HepG2 (cell line): ENCODE results near the gene SCAPER. TPM values are rescaled to one million over a fixed set of nuclear protein-coding genes. Genes with fewer than 3 reads are reported as not detected.

Experiments
- BHLHE40 ChIP-seq: IDR thresholded peaks from 2 replicates; pipeline ENCODE4 v1.6.1; 2011; ENCODE audit warnings: low read length, improper control_type of control experiment
- CENPBD1 ChIP-seq: sonication (generic); formaldehyde crosslinking; IDR thresholded peaks from 2 replicates; pipeline ENCODE4 v1.8.0; 2022; ENCODE audit warnings: missing genetic modification reagents, low read depth, mild to moderate bottlenecking, borderline replicate concordance
- DNMT3B ChIP-seq: conservative IDR thresholded peaks from 2 replicates; pipeline ENCODE4 v1.6.1; 2016; ENCODE audit warnings: missing biosample characterization, control low read depth
- MED8 ChIP-seq: sonication (generic); formaldehyde crosslinking; IDR thresholded peaks from 2 replicates; pipeline ENCODE4 v1.8.1; 2023; ENCODE audit warnings: mild to moderate bottlenecking, missing genetic modification reagents; ENCODE audit not compliant: insufficient replicate concordance
- NKX3-1 ChIP-seq: sonication (generic); formaldehyde crosslinking; IDR thresholded peaks from 2 replicates; pipeline ENCODE4 v1.5.0; 2020; ENCODE audit warnings: missing genetic modification reagents
- PAXIP1 ChIP-seq: sonication (generic); formaldehyde crosslinking; conservative IDR thresholded peaks from 2 replicates; pipeline ENCODE4 v1.4.0; 2020; ENCODE audit warnings: mild to moderate bottlenecking, missing genetic modification reagents, moderate library complexity
- PHB2 ChIP-seq: fragments of 450-650 bp; IDR thresholded peaks from 2 replicates; pipeline ENCODE4 v1.6.1; 2018; ENCODE audit not compliant: partially characterized antibody
- PRDM15 ChIP-seq: sonication (generic); formaldehyde crosslinking; IDR thresholded peaks from 2 replicates; pipeline ENCODE4 v1.4.0; 2020; ENCODE audit warnings: missing genetic modification reagents
- RBAK ChIP-seq: sonication (generic); formaldehyde crosslinking; IDR thresholded peaks from 2 replicates; pipeline ENCODE4 v1.5.1; 2020; ENCODE audit warnings: mild to moderate bottlenecking, missing genetic modification reagents
- TAF15 ChIP-seq: fragments of 200-400 bp; formaldehyde crosslinking; IDR thresholded peaks from one replicate; pipeline ENCODE4 v1.6.1; 2018; ENCODE audit warnings: mild to moderate bottlenecking, low read depth, low read length; ENCODE audit not compliant: poor library complexity, severe bottlenecking
- TARDBP ChIP-seq: sonication (generic); formaldehyde crosslinking; IDR thresholded peaks from 2 replicates; pipeline ENCODE4 v1.8.0; 2022; ENCODE audit warnings: mild to moderate bottlenecking, missing genetic modification reagents
- XRCC5 ChIP-seq: fragments of 200-400 bp; formaldehyde crosslinking; optimal IDR thresholded peaks from 2 replicates; pipeline ENCODE3; 2017; ENCODE audit warnings: mild to moderate bottlenecking, low read length
- ZNF512 ChIP-seq: sonication (generic); formaldehyde crosslinking; IDR thresholded peaks from 2 replicates; pipeline ENCODE4 v1.4.0; 2020; ENCODE audit warnings: mild to moderate bottlenecking, missing genetic modification reagents
- ZNF747 ChIP-seq: sonication (generic); formaldehyde crosslinking; IDR thresholded peaks from 2 replicates; pipeline ENCODE4 v1.8.1; 2023; ENCODE audit warnings: missing genetic modification reagents, mild to moderate bottlenecking, borderline replicate concordance
- ZNF883 ChIP-seq: sonication (generic); formaldehyde crosslinking; IDR thresholded peaks from 2 replicates; pipeline ENCODE4 v1.5.1; 2020; ENCODE audit warnings: mild to moderate bottlenecking, missing genetic modification reagents; ENCODE audit errors: not compliant biosample characterization
- ZSCAN9 ChIP-seq: IDR thresholded peaks from 2 replicates; pipeline ENCODE4 v1.6.1; 2016; ENCODE audit warnings: borderline replicate concordance
- polyA plus RNA-seq, 8 experiments: library from polyadenylated mRNA; depleted of rRNA in 3 of 8; stranded (reverse) in 7 of 8; unstranded in 1 of 8; fragments of >200 nt; fragmentation: Illumina TruSeq in 4 of 8; extraction: Trizol in 4 of 8; gene quantifications; 2 replicates each; pipeline versions ENCODE4 v1.2.1 to v1.2.3, GENCODE V29; 2011 to 2016; ENCODE audit warnings: low read depth in 4 of 8, missing spikeins in 1 of 8, mixed read lengths in 1 of 8; ENCODE audit not compliant: insufficient read depth in 1 of 8
- total RNA-seq, 5 experiments: library from RNA; depleted of rRNA; stranded (reverse); fragments of >200 nt; fragmentation: Illumina TruSeq; extraction: Trizol; gene quantifications; 2 replicates each; pipeline ENCODE4 v1.2.3, GENCODE V29; 2016; ENCODE audit warnings: low read depth in 1 of 5

SCAPER gene
- total and polyA plus RNA-seq, 2 of the 13 experiments (the other 11 are each of a cell fraction or from before 2014, with no cell fraction given), result 4.3 to 10.5 TPM

- peak; percentile 17; the same call in 1 of the 2 replicates for TF ChIP-seq PRDM15 (CRISPR knock-in tag)
- no peak for TF ChIP-seq PHB2
- peak; percentile 25; the same call in 1 of the 2 replicates for TF ChIP-seq PAXIP1
- TF ChIP-seq XRCC5, result peak; percentile 5
- TF ChIP-seq BHLHE40, result no peak
- no peak for TF ChIP-seq DNMT3B (CRISPR knock-in tag)
- TF ChIP-seq TARDBP (CRISPR knock-in tag), result no peak
- TF ChIP-seq TAF15, result no peak
- no peak for TF ChIP-seq ZNF883 (CRISPR knock-in tag)
- TF ChIP-seq ZSCAN9, result no peak
- no peak for TF ChIP-seq ZNF512 (CRISPR knock-in tag)
- no peak for TF ChIP-seq ZNF747 (CRISPR knock-in tag)
- TF ChIP-seq RBAK (CRISPR knock-in tag), result no peak
- no peak for TF ChIP-seq CENPBD1 (CRISPR knock-in tag)
- TF ChIP-seq NKX3-1 (CRISPR knock-in tag), result no peak
- TF ChIP-seq MED8 (CRISPR knock-in tag), result no peak
Observed at GRCh38 chr15:76345880-76346668, 559.1 kb downstream of the SCAPER start (continued).
